ENCODE measurements around the gene SOCS7. TPM values are rescaled to one million over a fixed set of nuclear protein-coding genes. Genes with fewer than 3 reads are reported as not detected.

The SOCS7 gene
- total RNA-seq, 2 experiments from 2014 or later, result 13.7 to 16.9 TPM

- H3K27me3 Mint-ChIP-seq, result peaks cover 6% of the 10 kb centered on the region
- H3K9me3 Mint-ChIP-seq, result no peaks in the 10 kb centered on the region
- no peaks in the 10 kb centered on the region for H3K4me1 ChIP-seq (ENCODE audit: insufficient read depth, low read length)
- TF ChIP-seq, protein P1, sequence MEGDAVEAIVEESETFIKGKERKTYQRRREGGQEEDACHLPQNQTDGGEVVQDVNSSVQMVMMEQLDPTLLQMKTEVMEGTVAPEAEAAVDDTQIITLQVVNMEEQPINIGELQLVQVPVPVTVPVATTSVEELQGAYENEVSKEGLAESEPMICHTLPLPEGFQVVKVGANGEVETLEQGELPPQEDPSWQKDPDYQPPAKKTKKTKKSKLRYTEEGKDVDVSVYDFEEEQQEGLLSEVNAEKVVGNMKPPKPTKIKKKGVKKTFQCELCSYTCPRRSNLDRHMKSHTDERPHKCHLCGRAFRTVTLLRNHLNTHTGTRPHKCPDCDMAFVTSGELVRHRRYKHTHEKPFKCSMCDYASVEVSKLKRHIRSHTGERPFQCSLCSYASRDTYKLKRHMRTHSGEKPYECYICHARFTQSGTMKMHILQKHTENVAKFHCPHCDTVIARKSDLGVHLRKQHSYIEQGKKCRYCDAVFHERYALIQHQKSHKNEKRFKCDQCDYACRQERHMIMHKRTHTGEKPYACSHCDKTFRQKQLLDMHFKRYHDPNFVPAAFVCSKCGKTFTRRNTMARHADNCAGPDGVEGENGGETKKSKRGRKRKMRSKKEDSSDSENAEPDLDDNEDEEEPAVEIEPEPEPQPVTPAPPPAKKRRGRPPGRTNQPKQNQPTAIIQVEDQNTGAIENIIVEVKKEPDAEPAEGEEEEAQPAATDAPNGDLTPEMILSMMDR (IDR thresholded peaks at IDR 0.05), result no peak
- H3K9me3 ChIP-seq (ENCODE audit: control insufficient read depth in 1 of 2, insufficient read depth in 1 of 2, low read length in 2 of 2), result no peaks in the 10 kb centered on the region
- H3K4me3 Mint-ChIP-seq, result no peak within 1 kb of the TSS
- DNase-seq (no peak), ATAC-seq (ENCODE audit: poor library complexity) (no peak)
- CTCF ChIA-PET, result no interaction called here
- H3K36me3 ChIP-seq (ENCODE audit: insufficient read depth, low read length), result no peaks in the 10 kb centered on the region
- H3K4me1 Mint-ChIP-seq (ENCODE audit: low read depth), result peaks cover under 1% of the 10 kb centered on the region
- no peak within 1 kb of the TSS for H3K27ac Mint-ChIP-seq
- no peak within 1 kb of the TSS for H3K27ac ChIP-seq (ENCODE audit: low read depth in 1 of 2, low read length in 2 of 2)
- intact Hi-C loops (cut with DNase I, micrococcal nuclease), result no loop called here
- no peaks in the 10 kb centered on the region for H3K36me3 Mint-ChIP-seq (ENCODE audit: low read depth)
- POLR2A ChIA-PET, result no interaction called here
- no peak within 1 kb of the TSS for H3K4me3 ChIP-seq (ENCODE audit: low read length)
- H3K27me3 ChIP-seq (ENCODE audit: control insufficient read depth in 1 of 2, insufficient read depth in 2 of 2, low read length in 2 of 2), result peaks cover 0 to 2% of the 10 kb centered on the region in 2 experiments
Observed at GRCh38 chr17:38343608-38344419, 7.8 kb upstream of the SOCS7 start, which contains the start of gene GPR179. TSS of gene GPR179 (minus strand) at chr17:38343956. CDS start at chr17:38343789, 167 bp downstream.

GRCh38 chr17:38344420-38344745, 7.3 kb upstream of the SOCS7 start:
- Histone ChIP-seq H3K4me3 (ENCODE audit: low read length) (no peak overlapping the region), H3K27me3 (ENCODE audit: control insufficient read depth in 1 of 2, insufficient read depth in 2 of 2, low read length in 2 of 2) (peaks cover 0 to 2% of the 10 kb centered on the region in 2 experiments), H3K4me1 (ENCODE audit: insufficient read depth, low read length) (peaks cover 2% of the 10 kb centered on the region), H3K27ac (ENCODE audit: low read depth in 1 of 2, low read length in 2 of 2) (no peak overlapping the region), H3K36me3 (ENCODE audit: insufficient read depth, low read length) (no peaks in the 10 kb centered on the region), H3K9me3 (ENCODE audit: control insufficient read depth in 1 of 2, insufficient read depth in 1 of 2, low read length in 2 of 2) (no peaks in the 10 kb centered on the region)
- DNase-seq (no peak), ATAC-seq (ENCODE audit: poor library complexity) (no peak)
- peaks cover 5% of the 10 kb centered on the region for H3K4me1 Mint-ChIP-seq (ENCODE audit: low read depth)
- intact Hi-C loops (cut with DNase I, micrococcal nuclease), result no loop called here
- ChIA-PET CTCF (no interaction called here), POLR2A (no interaction called here)
- TF ChIP-seq, protein P1 (IDR thresholded peaks at IDR 0.05), result no peak
- H3K36me3 Mint-ChIP-seq (ENCODE audit: low read depth), result no peaks in the 10 kb centered on the region
- H3K4me3 Mint-ChIP-seq, result no peak overlapping the region
- H3K9me3 Mint-ChIP-seq, result no peaks in the 10 kb centered on the region
- peaks cover 6% of the 10 kb centered on the region for H3K27me3 Mint-ChIP-seq
- H3K27ac Mint-ChIP-seq, result no peak overlapping the region

GRCh38 chr17:38345743-38346142, 5.9 kb upstream of the SOCS7 start:
- DNase-seq (no peak), ATAC-seq (ENCODE audit: poor library complexity) (no peak)
- Histone ChIP-seq H3K4me1 (ENCODE audit: insufficient read depth, low read length) (peaks cover 2% of the 10 kb centered on the region), H3K4me3 (ENCODE audit: low read length) (no peak overlapping the region), H3K27me3 (ENCODE audit: control insufficient read depth in 1 of 2, insufficient read depth in 2 of 2, low read length in 2 of 2) (peaks cover 0 to 2% of the 10 kb centered on the region in 2 experiments), H3K36me3 (ENCODE audit: insufficient read depth, low read length) (no peaks in the 10 kb centered on the region), H3K9me3 (ENCODE audit: control insufficient read depth in 1 of 2, insufficient read depth in 1 of 2, low read length in 2 of 2) (no peaks in the 10 kb centered on the region), H3K27ac (ENCODE audit: low read depth in 1 of 2, low read length in 2 of 2) (no peak overlapping the region)
- Mint-ChIP-seq H3K9me3 (no peaks in the 10 kb centered on the region), H3K27me3 (peaks cover 6% of the 10 kb centered on the region), H3K4me3 (no peak overlapping the region), H3K36me3 (ENCODE audit: low read depth) (no peaks in the 10 kb centered on the region), H3K27ac (no peak overlapping the region), H3K4me1 (ENCODE audit: low read depth) (peaks cover 5% of the 10 kb centered on the region)
- ChIA-PET POLR2A (no interaction called here), CTCF (interaction anchor here (1.6 kb wide), 1 partner anchor 69 kb away, joined by 6 read pairs; no protein-coding TSS in a partner anchor)
- TF ChIP-seq, protein P1 (IDR thresholded peaks at IDR 0.05), result no peak
- intact Hi-C loops (cut with DNase I, micrococcal nuclease), result no loop called here

Data from CD4-positive, alpha-beta T cell (primary cell).